ENCODE data around the gene MOSMO.

The MOSMO gene

GRCh38 chr16:22070361-22071330 lies 62.7 kb downstream of the MOSMO start:
- Histone ChIP-seq H3K79me2 (ENCODE audit: control insufficient read depth, insufficient read depth, low read length, poor library complexity) (no peaks in the 10 kb centered on the region), H3K9ac (ENCODE audit: low read length) (no peak overlapping the region), H2BK5ac (ENCODE audit: low read depth, low read length, poor library complexity) (no peak overlapping the region), H3K79me1 (ENCODE audit: low read length) (no peaks in the 10 kb centered on the region), H2AFZ (ENCODE audit: insufficient read depth, low read length, poor library complexity) (no peak overlapping the region), H3K4me1 (ENCODE audit: control insufficient read depth in 1 of 2, insufficient read depth in 2 of 2, low read length in 2 of 2) (no peaks in the 10 kb centered on the region), H3K9me3 (ENCODE audit: insufficient read depth, low read depth, low read length) (no peaks in the 10 kb centered on the region), H3K18ac (ENCODE audit: low read length) (no peak overlapping the region), H4K8ac (ENCODE audit: low read depth, low read length) (no peak overlapping the region), H3K36me3 (ENCODE audit: control insufficient read depth in 1 of 2, insufficient read depth in 2 of 2, low read length in 2 of 2) (no peaks in the 10 kb centered on the region), H3K4me3 (ENCODE audit: low read depth, low read length) (no peak overlapping the region), H2BK120ac (ENCODE audit: insufficient read depth, low read length, poor library complexity) (no peak overlapping the region), H3K4me2 (ENCODE audit: low read length) (no peak overlapping the region), H4K12ac (ENCODE audit: low read depth, low read length) (no peak overlapping the region), H4K91ac (ENCODE audit: low read depth, low read length) (no peak overlapping the region), H3K4ac (ENCODE audit: low read depth, low read length) (no peak overlapping the region), H3K23ac (ENCODE audit: low read length) (no peak overlapping the region), H3K14ac (ENCODE audit: low read length) (no peak overlapping the region), H3K27me3 (ENCODE audit: insufficient read depth, low read length) (no peaks in the 10 kb centered on the region), H2AK5ac (ENCODE audit: low read length) (no peak overlapping the region), H3K27ac (ENCODE audit: low read depth, low read length) (no peak overlapping the region), H2BK12ac (ENCODE audit: low read length) (no peak overlapping the region)
- no CpG with 5 or more reads among the region's 12 CpGs for WGBS (ENCODE audit: extremely low coverage, insufficient coverage, insufficient read length)
- no peak for DNase-seq

- Histone ChIP-seq H3K4me2 (ENCODE audit: low read length) (no peak overlapping the region), H3K14ac (ENCODE audit: low read length) (no peak overlapping the region), H3K27ac (ENCODE audit: low read depth, low read length) (no peak overlapping the region), H3K18ac (ENCODE audit: low read length) (no peak overlapping the region), H4K12ac (ENCODE audit: low read depth, low read length) (no peak overlapping the region), H4K91ac (ENCODE audit: low read depth, low read length) (no peak overlapping the region), H2BK120ac (ENCODE audit: insufficient read depth, low read length, poor library complexity) (no peak overlapping the region), H2AK5ac (ENCODE audit: low read length) (no peak overlapping the region), H2BK5ac (ENCODE audit: low read depth, low read length, poor library complexity) (no peak overlapping the region), H3K79me2 (ENCODE audit: control insufficient read depth, insufficient read depth, low read length, poor library complexity) (no peaks in the 10 kb centered on the region), H3K79me1 (ENCODE audit: low read length) (no peaks in the 10 kb centered on the region), H3K36me3 (ENCODE audit: control insufficient read depth in 1 of 2, insufficient read depth in 2 of 2, low read length in 2 of 2) (no peaks in the 10 kb centered on the region), H3K9ac (ENCODE audit: low read length) (no peak overlapping the region), H3K4me1 (ENCODE audit: control insufficient read depth in 1 of 2, insufficient read depth in 2 of 2, low read length in 2 of 2) (no peaks in the 10 kb centered on the region), H3K23ac (ENCODE audit: low read length) (no peak overlapping the region), H2BK12ac (ENCODE audit: low read length) (no peak overlapping the region), H3K9me3 (ENCODE audit: insufficient read depth, low read depth, low read length) (no peaks in the 10 kb centered on the region), H3K4ac (ENCODE audit: low read depth, low read length) (no peak overlapping the region), H4K8ac (ENCODE audit: low read depth, low read length) (no peak overlapping the region), H3K4me3 (ENCODE audit: low read depth, low read length) (no peak overlapping the region), H2AFZ (ENCODE audit: insufficient read depth, low read length, poor library complexity) (no peak overlapping the region), H3K27me3 (ENCODE audit: insufficient read depth, low read length) (no peaks in the 10 kb centered on the region)
- no CpG with 5 or more reads among the region's 7 CpGs for WGBS (ENCODE audit: extremely low coverage, insufficient coverage, insufficient read length)
- no peak for DNase-seq
These were observed 63.5 kb downstream of the MOSMO start for GRCh38 chr16:22071331-22071910.

GRCh38 chr16:22073350-22073749 lies 65.4 kb downstream of the MOSMO start:
- H2BK120ac ChIP-seq (ENCODE audit: insufficient read depth, low read length, poor library complexity): no peak overlapping the region
- H2AFZ ChIP-seq (ENCODE audit: insufficient read depth, low read length, poor library complexity): no peak overlapping the region
- H3K9ac ChIP-seq (ENCODE audit: low read length): no peak overlapping the region
- H2AK5ac ChIP-seq (ENCODE audit: low read length): no peak overlapping the region
- no peak overlapping the region for H3K4ac ChIP-seq (ENCODE audit: low read depth, low read length)
- H3K79me1 ChIP-seq (ENCODE audit: low read length): no peaks in the 10 kb centered on the region
- H3K27me3 ChIP-seq (ENCODE audit: insufficient read depth, low read length): no peaks in the 10 kb centered on the region
- WGBS (ENCODE audit: extremely low coverage, insufficient coverage, insufficient read length): no CpG with 5 or more reads among the region's 3 CpGs
- H2BK12ac ChIP-seq (ENCODE audit: low read length): no peak overlapping the region
- H2BK5ac ChIP-seq (ENCODE audit: low read depth, low read length, poor library complexity): no peak overlapping the region
- H4K91ac ChIP-seq (ENCODE audit: low read depth, low read length): no peak overlapping the region
- H3K9me3 ChIP-seq (ENCODE audit: insufficient read depth, low read depth, low read length): no peaks in the 10 kb centered on the region
- no peaks in the 10 kb centered on the region for H3K4me1 ChIP-seq (ENCODE audit: control insufficient read depth in 1 of 2, insufficient read depth in 2 of 2, low read length in 2 of 2)
- H4K12ac ChIP-seq (ENCODE audit: low read depth, low read length): no peak overlapping the region
- DNase-seq: no peak
- H3K36me3 ChIP-seq (ENCODE audit: control insufficient read depth in 1 of 2, insufficient read depth in 2 of 2, low read length in 2 of 2): no peaks in the 10 kb centered on the region
- no peak overlapping the region for H3K18ac ChIP-seq (ENCODE audit: low read length)
- no peak overlapping the region for H4K8ac ChIP-seq (ENCODE audit: low read depth, low read length)
- H3K4me2 ChIP-seq (ENCODE audit: low read length): no peak overlapping the region
- no peaks in the 10 kb centered on the region for H3K79me2 ChIP-seq (ENCODE audit: control insufficient read depth, insufficient read depth, low read length, poor library complexity)
- H3K4me3 ChIP-seq (ENCODE audit: low read depth, low read length): no peak overlapping the region
- H3K27ac ChIP-seq (ENCODE audit: low read depth, low read length): no peak overlapping the region
- H3K23ac ChIP-seq (ENCODE audit: low read length): no peak overlapping the region
- H3K14ac ChIP-seq (ENCODE audit: low read length): no peak overlapping the region

GRCh38 chr16:22075043-22075757 lies 67.3 kb downstream of the MOSMO start:
- no peak overlapping the region for H3K4ac ChIP-seq (ENCODE audit: low read depth, low read length)
- no peak overlapping the region for H2BK12ac ChIP-seq (ENCODE audit: low read length)
- DNase-seq: peak; percentile 76 to 87
- H3K4me3 ChIP-seq (ENCODE audit: low read depth, low read length): no peak overlapping the region
- no CpG with 5 or more reads among the region's 11 CpGs for WGBS (ENCODE audit: extremely low coverage, insufficient coverage, insufficient read length)
- no peaks in the 10 kb centered on the region for H3K79me2 ChIP-seq (ENCODE audit: control insufficient read depth, insufficient read depth, low read length, poor library complexity)
- H3K23ac ChIP-seq (ENCODE audit: low read length): no peak overlapping the region
- H3K27ac ChIP-seq (ENCODE audit: low read depth, low read length): no peak overlapping the region
- no peaks in the 10 kb centered on the region for H3K36me3 ChIP-seq (ENCODE audit: control insufficient read depth in 1 of 2, insufficient read depth in 2 of 2, low read length in 2 of 2)
- H4K8ac ChIP-seq (ENCODE audit: low read depth, low read length): no peak overlapping the region
- no peak overlapping the region for H3K14ac ChIP-seq (ENCODE audit: low read length)
- H3K9ac ChIP-seq (ENCODE audit: low read length): no peak overlapping the region
- H2AFZ ChIP-seq (ENCODE audit: insufficient read depth, low read length, poor library complexity): no peak overlapping the region
- H2BK5ac ChIP-seq (ENCODE audit: low read depth, low read length, poor library complexity): no peak overlapping the region
- H3K79me1 ChIP-seq (ENCODE audit: low read length): no peaks in the 10 kb centered on the region
- no peaks in the 10 kb centered on the region for H3K4me1 ChIP-seq (ENCODE audit: control insufficient read depth in 1 of 2, insufficient read depth in 2 of 2, low read length in 2 of 2)
- no peak overlapping the region for H2AK5ac ChIP-seq (ENCODE audit: low read length)
- H3K4me2 ChIP-seq (ENCODE audit: low read length): no peak overlapping the region
- H4K12ac ChIP-seq (ENCODE audit: low read depth, low read length): no peak overlapping the region
- no peaks in the 10 kb centered on the region for H3K9me3 ChIP-seq (ENCODE audit: insufficient read depth, low read depth, low read length)
- H3K18ac ChIP-seq (ENCODE audit: low read length): no peak overlapping the region
- H2BK120ac ChIP-seq (ENCODE audit: insufficient read depth, low read length, poor library complexity): no peak overlapping the region
- H3K27me3 ChIP-seq (ENCODE audit: insufficient read depth, low read length): no peaks in the 10 kb centered on the region
- no peak overlapping the region for H4K91ac ChIP-seq (ENCODE audit: low read depth, low read length)

All from trophoblast cell (in vitro differentiated cells and primary cell).